GM06990 (cell line): Measurements from ENCODE around the gene CUEDC1.

Source experiments
- DNase-seq: peaks from one replicate; pipeline ENCODE4 v3.0.0-alpha.2; 2011; ENCODE audit not compliant: insufficient read length; ENCODE audit errors: extremely low read depth
- H3K27me3 ChIP-seq: replicated peaks from 2 replicates; pipeline ENCODE4 v1.6.0; 2011; ENCODE audit warnings: low read length; ENCODE audit not compliant: control insufficient read depth, insufficient read depth
- H3K36me3 ChIP-seq: 2 replicates; pipeline ENCODE4 v1.5.1; 2011; ENCODE audit warnings: low read length; ENCODE audit not compliant: control insufficient read depth, insufficient read depth
- H3K4me3 ChIP-seq: replicated peaks from 2 replicates; pipeline ENCODE4 v1.5.1; 2011; ENCODE audit warnings: low read depth, mild to moderate bottlenecking, control low read depth, low read length
- CTCF ChIP-seq: IDR thresholded peaks from 2 replicates; pipeline ENCODE4 v1.5.1; 2011; ENCODE audit warnings: low read length, control low read depth, mild to moderate bottlenecking, inconsistent platforms; ENCODE audit not compliant: insufficient read depth, poor library complexity, severe bottlenecking

CUEDC1 gene

GRCh38 chr17:57955183-57955931 lies at the start of gene CUEDC1:
CUEDC1 (minus strand) TSS chr17:57955412; CDS start chr17:57885564, 69,848 bp downstream.
- Histone ChIP-seq H3K36me3 (no peaks in the 10 kb centered on the region), H3K27me3 (peaks cover 3% of the 10 kb centered on the region), H3K4me3 (peak within 1 kb of the TSS; percentile 51)
- DNase-seq: peak; percentile 57
- TF ChIP-seq CTCF: no peak

GRCh38 chr17:58004060-58004459 lies 48.8 kb upstream of the CUEDC1 start:
- Histone ChIP-seq H3K36me3 (peaks cover 8% of the 10 kb centered on the region), H3K4me3 (no peak overlapping the region), H3K27me3 (no peaks in the 10 kb centered on the region)
- TF ChIP-seq CTCF: no peak
- DNase-seq: no peak

- Histone ChIP-seq H3K27me3 (no peaks in the 10 kb centered on the region), H3K4me3 (no peak overlapping the region), H3K36me3 (peaks cover 8% of the 10 kb centered on the region)
- TF ChIP-seq CTCF: no peak
- DNase-seq: no peak
Observed at GRCh38 chr17:58002973-58003372, 47.8 kb upstream of the CUEDC1 start.

- no peak overlapping the region for H3K4me3 ChIP-seq
- H3K27me3 ChIP-seq: no peaks in the 10 kb centered on the region
- DNase-seq: no peak
- TF ChIP-seq CTCF: no peak
- H3K36me3 ChIP-seq: peaks cover 10% of the 10 kb centered on the region
Observed at GRCh38 chr17:58002154-58002948, 47.1 kb upstream of the CUEDC1 start.

- Histone ChIP-seq H3K27me3 (no peaks in the 10 kb centered on the region), H3K4me3 (no peak overlapping the region), H3K36me3 (peaks cover 10% of the 10 kb centered on the region)
- no peak for TF ChIP-seq CTCF
- no peak for DNase-seq
Observed at GRCh38 chr17:58001461-58002124, 46.4 kb upstream of the CUEDC1 start.
